Osteoblast (primary cell): ENCODE data around the gene TEC. TPM values are rescaled to one million over a fixed set of nuclear protein-coding genes. Genes with fewer than 3 reads are reported as not detected.

Experiments used
- DNase-seq: peaks from one replicate; pipeline ENCODE4 v3.0.0; 2011; ENCODE audit warnings: low spot score, mixed read lengths; ENCODE audit not compliant: insufficient read length; ENCODE audit errors: missing footprints
- H2AFZ ChIP-seq: 2 replicates; pipeline ENCODE4 v1.6.0; 2011; ENCODE audit warnings: mild to moderate bottlenecking, low read length
- H3K27ac ChIP-seq: 2 replicates; pipeline ENCODE4 v1.5.1; 2011; ENCODE audit warnings: mild to moderate bottlenecking, low read depth, low read length, moderate library complexity
- H3K27me3 ChIP-seq: 2 replicates; pipeline ENCODE4 v1.6.0; 2012; ENCODE audit warnings: mild to moderate bottlenecking, control low read depth, inconsistent platforms, low read length, moderate library complexity; ENCODE audit not compliant: insufficient read depth
- H3K36me3 ChIP-seq: 2 replicates; pipeline ENCODE4 v1.5.1; 2011; ENCODE audit warnings: mild to moderate bottlenecking, low read length, control low read depth, moderate library complexity; ENCODE audit not compliant: insufficient read depth
- H3K4me1 ChIP-seq: 2 replicates; pipeline ENCODE4 v1.5.1; 2011; ENCODE audit warnings: mild to moderate bottlenecking, low read length, control low read depth, moderate library complexity; ENCODE audit not compliant: insufficient read depth
- H3K4me2 ChIP-seq: 2 replicates; pipeline ENCODE4 v1.6.0; 2011; ENCODE audit warnings: mild to moderate bottlenecking, low read length; ENCODE audit not compliant: insufficient read depth
- H3K4me3 ChIP-seq: fragments of 200-600 bp; sonication (generic); 3 replicates; pipeline ENCODE4 v1.5.1; 2012; ENCODE audit warnings: mild to moderate bottlenecking, low read length, inconsistent platforms; ENCODE audit not compliant: insufficient read depth
- H3K79me2 ChIP-seq: 2 replicates; pipeline ENCODE4 v1.6.0; 2012; ENCODE audit warnings: mild to moderate bottlenecking, low read length, control low read depth, inconsistent platforms; ENCODE audit not compliant: insufficient read depth
- H3K9me3 ChIP-seq: 2 replicates; pipeline ENCODE4 v1.5.1; 2011; ENCODE audit warnings: low read depth, low read length, control low read depth
- H4K20me1 ChIP-seq: 2 replicates; pipeline ENCODE4 v1.6.0; 2012; ENCODE audit warnings: mild to moderate bottlenecking, low read length, control low read depth; ENCODE audit not compliant: insufficient read depth
- total RNA-seq: library from RNA; depleted of rRNA; stranded (reverse); fragments of >200 nt; gene quantifications from 2 replicates; pipeline ENCODE4 v1.2.3, GENCODE V29; 2012
- TF ChIP-seq, protein P1 (sequence below): IDR thresholded peaks from 2 replicates; pipeline ENCODE4 v1.5.1; 2011; ENCODE audit warnings: mild to moderate bottlenecking, low read depth, low read length, moderate library complexity; ENCODE audit errors: extremely low read depth

The TEC gene
- total RNA-seq, 1 donor: 1.8 TPM

DNA sequence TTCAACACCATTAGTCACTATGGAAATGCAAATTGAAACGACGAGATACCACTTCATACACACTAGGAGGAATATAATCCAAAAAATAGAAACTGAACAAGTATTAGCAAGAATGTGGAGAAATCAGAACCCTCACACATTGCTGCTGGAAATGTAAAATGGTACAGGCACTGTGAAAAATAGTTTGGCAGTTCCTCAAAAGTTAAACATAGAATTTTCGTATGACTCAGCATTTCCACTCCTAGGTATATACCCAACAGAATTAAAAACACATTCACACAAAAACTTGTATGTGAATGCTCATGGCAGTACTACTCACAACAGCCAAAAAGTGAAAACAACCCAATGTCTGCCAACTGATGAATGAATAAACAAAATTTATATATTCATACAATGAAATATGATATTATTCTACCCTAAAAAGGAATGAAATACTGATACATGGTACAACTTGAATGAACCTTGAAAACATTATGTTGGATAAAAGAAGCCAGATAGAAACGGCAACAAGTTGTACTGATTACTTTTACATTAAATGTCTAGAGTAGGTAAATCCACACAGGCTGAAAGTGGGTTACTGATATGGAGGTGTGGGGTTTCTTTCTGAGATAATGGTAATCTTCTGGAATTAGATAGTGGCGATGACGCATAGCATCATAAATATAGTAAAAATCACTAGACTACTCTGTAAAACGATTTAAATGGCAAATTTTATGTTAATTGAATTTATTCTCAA is 22.3 kb downstream of the TEC start:
- H3K36me3 ChIP-seq: no peaks in the 10 kb centered on the region
- H3K79me2 ChIP-seq: no peaks in the 10 kb centered on the region
- H3K9me3 ChIP-seq: no peaks in the 10 kb centered on the region
- H3K4me3 ChIP-seq: no peak overlapping the region
- no peak overlapping the region for H3K4me2 ChIP-seq
- TF ChIP-seq, protein P1, sequence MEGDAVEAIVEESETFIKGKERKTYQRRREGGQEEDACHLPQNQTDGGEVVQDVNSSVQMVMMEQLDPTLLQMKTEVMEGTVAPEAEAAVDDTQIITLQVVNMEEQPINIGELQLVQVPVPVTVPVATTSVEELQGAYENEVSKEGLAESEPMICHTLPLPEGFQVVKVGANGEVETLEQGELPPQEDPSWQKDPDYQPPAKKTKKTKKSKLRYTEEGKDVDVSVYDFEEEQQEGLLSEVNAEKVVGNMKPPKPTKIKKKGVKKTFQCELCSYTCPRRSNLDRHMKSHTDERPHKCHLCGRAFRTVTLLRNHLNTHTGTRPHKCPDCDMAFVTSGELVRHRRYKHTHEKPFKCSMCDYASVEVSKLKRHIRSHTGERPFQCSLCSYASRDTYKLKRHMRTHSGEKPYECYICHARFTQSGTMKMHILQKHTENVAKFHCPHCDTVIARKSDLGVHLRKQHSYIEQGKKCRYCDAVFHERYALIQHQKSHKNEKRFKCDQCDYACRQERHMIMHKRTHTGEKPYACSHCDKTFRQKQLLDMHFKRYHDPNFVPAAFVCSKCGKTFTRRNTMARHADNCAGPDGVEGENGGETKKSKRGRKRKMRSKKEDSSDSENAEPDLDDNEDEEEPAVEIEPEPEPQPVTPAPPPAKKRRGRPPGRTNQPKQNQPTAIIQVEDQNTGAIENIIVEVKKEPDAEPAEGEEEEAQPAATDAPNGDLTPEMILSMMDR: no peak
- H2AFZ ChIP-seq: no peak overlapping the region
- no peaks in the 10 kb centered on the region for H3K4me1 ChIP-seq
- H3K27me3 ChIP-seq: no peaks in the 10 kb centered on the region
- no peaks in the 10 kb centered on the region for H4K20me1 ChIP-seq
- no peak for DNase-seq
- no peak overlapping the region for H3K27ac ChIP-seq

DNA sequence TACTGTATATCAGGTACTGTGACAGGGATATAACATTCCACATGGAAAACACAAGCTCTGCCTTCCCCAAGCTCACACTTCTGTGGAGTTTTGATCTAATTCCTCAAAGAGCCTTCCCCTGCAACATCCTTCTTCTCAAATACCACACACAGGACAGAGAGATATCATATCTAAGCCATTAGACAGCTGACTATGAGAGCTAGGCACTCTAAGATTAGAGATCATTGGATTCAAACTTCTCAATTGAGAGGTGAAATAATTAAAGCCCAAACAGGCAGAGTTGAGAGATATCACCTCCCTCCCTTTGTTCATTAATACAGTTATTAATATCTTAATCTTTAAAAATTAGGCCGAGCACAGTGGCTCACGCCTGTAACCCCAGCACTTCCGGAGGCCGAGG is 25.0 kb downstream of the TEC start:
- no peak overlapping the region for H3K4me2 ChIP-seq
- no peak overlapping the region for H2AFZ ChIP-seq
- H3K27me3 ChIP-seq: peaks cover 4% of the 10 kb centered on the region
- no peaks in the 10 kb centered on the region for H3K79me2 ChIP-seq
- TF ChIP-seq, protein P1: no peak
- no peaks in the 10 kb centered on the region for H4K20me1 ChIP-seq
- H3K4me1 ChIP-seq: no peaks in the 10 kb centered on the region
- no peaks in the 10 kb centered on the region for H3K36me3 ChIP-seq
- no peak for DNase-seq
- H3K4me3 ChIP-seq: no peak overlapping the region
- no peaks in the 10 kb centered on the region for H3K9me3 ChIP-seq
- H3K27ac ChIP-seq: no peak overlapping the region

- Histone ChIP-seq H2AFZ (no peak overlapping the region), H3K27me3 (peaks cover 4% of the 10 kb centered on the region), H3K9me3 (no peaks in the 10 kb centered on the region), H3K79me2 (no peaks in the 10 kb centered on the region), H3K36me3 (no peaks in the 10 kb centered on the region), H3K27ac (no peak overlapping the region), H3K4me1 (no peaks in the 10 kb centered on the region), H3K4me2 (no peak overlapping the region), H4K20me1 (no peaks in the 10 kb centered on the region), H3K4me3 (no peak overlapping the region)
- TF ChIP-seq, protein P1: no peak
- no peak for DNase-seq
Observed at GRCh38 chr4:48243887-48244286, 25.8 kb downstream of the TEC start.

DNA sequence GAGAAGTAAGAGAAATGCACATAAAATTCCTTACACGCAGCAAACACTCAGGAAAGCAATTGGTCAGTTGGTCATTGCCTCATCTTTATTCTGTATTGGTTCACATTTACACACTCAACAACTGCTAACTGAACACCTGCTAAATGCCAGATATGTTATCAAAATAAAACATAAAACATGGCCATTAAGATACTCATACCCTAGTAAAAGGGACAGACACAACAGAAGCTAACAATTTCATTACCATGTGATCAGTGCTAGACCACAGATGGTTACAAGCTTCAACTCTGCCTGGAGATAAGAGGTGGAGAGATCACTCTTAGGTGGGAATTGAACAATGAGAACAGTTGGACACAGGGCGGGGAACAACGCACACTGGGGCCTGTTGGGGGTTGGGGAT is 26.2 kb downstream of the TEC start:
- H3K79me2 ChIP-seq: no peaks in the 10 kb centered on the region
- H3K4me1 ChIP-seq: no peaks in the 10 kb centered on the region
- no peaks in the 10 kb centered on the region for H3K36me3 ChIP-seq
- H3K4me2 ChIP-seq: no peak overlapping the region
- no peak for DNase-seq
- peaks cover 4% of the 10 kb centered on the region for H3K27me3 ChIP-seq
- no peak overlapping the region for H2AFZ ChIP-seq
- TF ChIP-seq, protein P1: no peak
- H3K4me3 ChIP-seq: no peak overlapping the region
- no peaks in the 10 kb centered on the region for H4K20me1 ChIP-seq
- no peaks in the 10 kb centered on the region for H3K9me3 ChIP-seq
- no peak overlapping the region for H3K27ac ChIP-seq
